Measurements from ENCODE around the gene CMTR1.

The CMTR1 gene, protein sequence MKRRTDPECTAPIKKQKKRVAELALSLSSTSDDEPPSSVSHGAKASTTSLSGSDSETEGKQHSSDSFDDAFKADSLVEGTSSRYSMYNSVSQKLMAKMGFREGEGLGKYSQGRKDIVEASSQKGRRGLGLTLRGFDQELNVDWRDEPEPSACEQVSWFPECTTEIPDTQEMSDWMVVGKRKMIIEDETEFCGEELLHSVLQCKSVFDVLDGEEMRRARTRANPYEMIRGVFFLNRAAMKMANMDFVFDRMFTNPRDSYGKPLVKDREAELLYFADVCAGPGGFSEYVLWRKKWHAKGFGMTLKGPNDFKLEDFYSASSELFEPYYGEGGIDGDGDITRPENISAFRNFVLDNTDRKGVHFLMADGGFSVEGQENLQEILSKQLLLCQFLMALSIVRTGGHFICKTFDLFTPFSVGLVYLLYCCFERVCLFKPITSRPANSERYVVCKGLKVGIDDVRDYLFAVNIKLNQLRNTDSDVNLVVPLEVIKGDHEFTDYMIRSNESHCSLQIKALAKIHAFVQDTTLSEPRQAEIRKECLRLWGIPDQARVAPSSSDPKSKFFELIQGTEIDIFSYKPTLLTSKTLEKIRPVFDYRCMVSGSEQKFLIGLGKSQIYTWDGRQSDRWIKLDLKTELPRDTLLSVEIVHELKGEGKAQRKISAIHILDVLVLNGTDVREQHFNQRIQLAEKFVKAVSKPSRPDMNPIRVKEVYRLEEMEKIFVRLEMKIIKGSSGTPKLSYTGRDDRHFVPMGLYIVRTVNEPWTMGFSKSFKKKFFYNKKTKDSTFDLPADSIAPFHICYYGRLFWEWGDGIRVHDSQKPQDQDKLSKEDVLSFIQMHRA

GRCh38 chr6:37432916-37433656 is at the start of gene CMTR1:
TSS of gene CMTR1 (plus strand) at chr6:37433221. CDS start at chr6:37435630, 2,409 bp downstream.
- peak within 1 kb of the TSS; percentile 90 for H3K4me3 ChIP-seq (ENCODE audit: low read length)
- TF ChIP-seq CTCF (conservative IDR thresholded peaks at IDR 0.05; ENCODE audit: low read length): no peak
- peak; percentile 86 for DNase-seq (ENCODE audit: low read depth)

DNA sequence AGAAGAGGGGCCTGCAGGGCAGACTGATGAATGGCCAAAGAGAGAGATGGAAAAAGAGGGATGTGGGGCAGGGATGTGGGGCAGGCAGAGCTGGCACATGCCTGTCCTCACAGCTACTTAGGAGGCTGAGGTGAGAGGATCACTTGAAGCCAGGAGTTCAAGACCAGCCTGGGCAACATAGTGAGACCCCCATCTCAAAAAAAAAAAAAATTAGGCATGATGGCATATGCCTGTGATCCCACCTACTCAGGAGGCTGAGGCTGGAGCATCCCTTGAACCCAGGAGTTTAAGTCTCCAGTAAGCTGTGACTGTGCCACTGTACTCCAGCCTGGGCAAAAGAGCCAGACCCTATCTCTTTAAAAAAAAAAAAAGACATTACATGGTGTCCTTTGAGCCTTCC is 44.4 kb upstream of the CMTR1 start:
- no peak for TF ChIP-seq CTCF (conservative IDR thresholded peaks at IDR 0.05; ENCODE audit: low read length)
- DNase-seq (ENCODE audit: low read depth): no peak
- no peak overlapping the region for H3K4me3 ChIP-seq (ENCODE audit: low read length)

- H3K4me3 ChIP-seq (ENCODE audit: low read length): no peak overlapping the region
- DNase-seq (ENCODE audit: low read depth): no peak
- TF ChIP-seq CTCF (conservative IDR thresholded peaks at IDR 0.05; ENCODE audit: low read length): no peak
These were observed 43.2 kb upstream of the CMTR1 start for GRCh38 chr6:37389857-37390256.

DNA sequence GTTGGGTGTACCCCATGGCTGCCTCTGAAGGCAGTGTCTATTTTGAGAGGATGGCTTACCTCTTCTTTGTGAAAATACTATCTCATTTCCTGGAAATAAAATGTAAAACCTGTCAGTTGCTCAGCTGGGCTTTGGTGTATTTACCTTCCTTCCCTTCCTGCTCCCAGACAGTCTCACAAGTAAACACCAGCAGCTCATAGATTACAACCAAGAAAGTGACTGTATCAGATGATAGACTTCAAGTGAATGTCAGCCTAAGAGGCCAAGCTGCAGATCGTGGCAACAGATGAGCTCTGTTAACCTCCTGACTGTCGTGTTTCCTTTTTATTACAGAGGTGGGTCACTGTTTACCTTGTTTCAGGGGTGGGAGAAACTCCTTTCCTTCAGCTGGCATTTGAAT is 41.9 kb upstream of the CMTR1 start:
- no peak for TF ChIP-seq CTCF (conservative IDR thresholded peaks at IDR 0.05; ENCODE audit: low read length)
- H3K4me3 ChIP-seq (ENCODE audit: low read length): no peak overlapping the region
- no peak for DNase-seq (ENCODE audit: low read depth)

- DNase-seq (ENCODE audit: low read depth): no peak
- no peak for TF ChIP-seq CTCF (conservative IDR thresholded peaks at IDR 0.05; ENCODE audit: low read length)
- H3K4me3 ChIP-seq (ENCODE audit: low read length): no peak overlapping the region
These were observed 40.2 kb upstream of the CMTR1 start for GRCh38 chr6:37392821-37393220.

DNA sequence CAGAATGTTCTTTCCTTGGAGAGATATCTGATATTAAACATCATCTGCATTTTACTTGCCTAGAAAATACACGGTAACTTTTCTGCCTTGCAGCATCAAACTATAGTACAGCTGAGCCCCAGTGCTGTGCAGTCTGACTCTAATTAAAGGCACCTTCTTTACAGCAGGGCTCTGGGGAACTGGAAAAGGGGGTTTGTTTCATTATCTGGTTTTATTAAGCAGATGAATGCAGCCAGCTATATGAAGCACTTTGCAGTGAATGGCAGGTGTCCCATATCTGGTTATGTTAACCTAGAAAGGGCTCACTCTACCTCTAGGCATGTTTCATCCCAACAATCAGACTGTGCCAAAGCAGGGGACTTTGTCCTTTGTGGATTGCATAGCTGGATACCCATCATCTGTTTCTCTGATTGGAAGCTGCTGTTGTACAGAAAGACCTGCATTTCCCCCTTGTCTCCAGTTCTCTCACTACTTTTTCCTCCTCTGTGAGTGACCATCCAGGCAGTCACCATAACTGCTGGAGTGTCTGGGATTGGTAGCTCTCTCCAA is 39.6 kb upstream of the CMTR1 start:
- no peak for DNase-seq (ENCODE audit: low read depth)

More for the DNA sequence above, 39.6 kb upstream of the CMTR1 start:
- no peak for TF ChIP-seq CTCF (conservative IDR thresholded peaks at IDR 0.05; ENCODE audit: low read length)
- H3K4me3 ChIP-seq (ENCODE audit: low read length): no peak overlapping the region
